ENCODE data around the gene PDE4D. TPM values are rescaled to one million over a fixed set of nuclear protein-coding genes. Genes with fewer than 3 reads are reported as not detected.

The PDE4D gene
- total RNA-seq, 1 experiment from 2014 or later = 2.4 TPM

DNA sequence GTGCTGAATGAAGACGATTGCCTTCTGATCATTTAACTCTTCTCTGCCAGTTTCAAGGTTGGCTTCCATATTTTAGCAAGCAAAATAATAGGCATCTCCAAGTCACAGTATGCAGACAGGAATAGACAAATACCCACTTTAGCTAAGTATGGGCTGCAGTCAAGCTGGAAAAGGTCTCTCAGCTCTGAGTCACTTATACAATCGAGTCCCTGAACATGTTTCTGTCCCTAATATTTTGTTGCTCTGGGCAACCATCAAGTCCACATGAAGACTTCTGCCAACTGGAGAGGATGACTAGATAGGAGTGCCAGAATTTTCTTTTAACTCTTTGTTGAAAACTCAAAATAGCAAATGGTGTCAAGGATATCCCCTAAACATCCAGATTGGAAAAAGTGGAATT is 735.4 kb downstream of the PDE4D start:
- H3K9me3 ChIP-seq (ENCODE audit: control insufficient read depth, insufficient read depth, low read depth, low read length) = no peaks in the 10 kb centered on the region
- intact Hi-C loops (cut with micrococcal nuclease; ENCODE audit: unreplicated experiment) = no loop called here
- H3K27ac ChIP-seq (ENCODE audit: low read length) = no peak overlapping the region
- no peak for TF ChIP-seq TCF7L2 (IDR thresholded peaks at IDR 0.05; ENCODE audit: low read depth, low read length)
- no peak for DNase-seq (ENCODE audit: low read depth, low spot score)
- no peaks in the 10 kb centered on the region for H3K4me1 ChIP-seq (ENCODE audit: control insufficient read depth, insufficient read depth, low read length)
- no peaks in the 10 kb centered on the region for H3K36me3 ChIP-seq (ENCODE audit: control insufficient read depth, insufficient read depth, low read length)
- ChIA-PET POLR2A (no interaction called here), CTCF (no interaction called here)
- H3K27me3 ChIP-seq (ENCODE audit: control insufficient read depth, insufficient read depth, low read length) = no peaks in the 10 kb centered on the region
- no TSS peak for BruUV-seq (replicated peaks)
- no peak overlapping the region for H3K4me3 ChIP-seq (ENCODE audit: low read depth in 2 of 2, low read length in 2 of 2)
- ATAC-seq = no peak
- in situ Hi-C loops (cut with HindIII; ENCODE audit: low pct_unique_long_range_greater_than_20kb, low sequenced_read_pairs) = no loop called here

- POLR2A ChIA-PET = no interaction called here
- intact Hi-C loops (cut with micrococcal nuclease; ENCODE audit: unreplicated experiment) = no loop called here
Observed at GRCh38 chr5:59157068-59157467, 736.5 kb downstream of the PDE4D start.

DNA sequence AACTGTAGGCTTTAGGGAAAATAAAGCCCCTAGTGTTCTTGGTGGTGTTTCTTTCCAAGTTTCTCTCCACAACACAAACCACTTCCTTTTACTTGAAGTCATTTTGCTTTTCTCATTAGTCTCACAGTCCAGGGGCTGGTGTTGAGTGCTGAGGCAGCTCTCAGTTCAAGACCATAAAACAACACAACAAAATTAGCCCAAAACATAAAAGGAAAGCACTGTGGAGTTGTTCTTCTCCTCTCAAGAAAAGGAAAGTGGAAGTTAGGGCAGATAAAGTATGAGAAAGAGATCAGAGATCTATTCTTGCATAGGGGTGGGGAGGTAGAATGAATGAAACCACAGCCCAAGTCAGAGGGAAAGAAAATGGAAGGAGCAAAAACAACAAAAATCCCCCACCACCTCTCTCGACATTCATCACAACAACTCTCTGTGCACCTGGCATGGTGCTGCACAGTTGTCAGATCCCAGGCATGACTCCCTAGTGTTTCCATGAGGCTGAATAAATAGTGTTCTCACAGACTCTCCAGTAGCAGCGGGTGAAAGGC is 740.8 kb downstream of the PDE4D start:
- H3K9me3 ChIP-seq (ENCODE audit: control insufficient read depth, insufficient read depth, low read depth, low read length) = no peaks in the 10 kb centered on the region
- H3K27me3 ChIP-seq (ENCODE audit: control insufficient read depth, insufficient read depth, low read length) = no peaks in the 10 kb centered on the region
- no peak overlapping the region for H3K27ac ChIP-seq (ENCODE audit: low read length)
- ChIA-PET CTCF (no interaction called here), POLR2A (no interaction called here)
- no peak overlapping the region for H3K4me3 ChIP-seq (ENCODE audit: low read depth in 2 of 2, low read length in 2 of 2)
- TF ChIP-seq SIN3A (IDR thresholded peaks at IDR 0.05; ENCODE audit: borderline replicate concordance, insufficient read depth, low read depth, low read length) = no peak
- no peak for TF ChIP-seq TCF7L2 (IDR thresholded peaks at IDR 0.05; ENCODE audit: low read depth, low read length)
- TF ChIP-seq, protein P1, sequence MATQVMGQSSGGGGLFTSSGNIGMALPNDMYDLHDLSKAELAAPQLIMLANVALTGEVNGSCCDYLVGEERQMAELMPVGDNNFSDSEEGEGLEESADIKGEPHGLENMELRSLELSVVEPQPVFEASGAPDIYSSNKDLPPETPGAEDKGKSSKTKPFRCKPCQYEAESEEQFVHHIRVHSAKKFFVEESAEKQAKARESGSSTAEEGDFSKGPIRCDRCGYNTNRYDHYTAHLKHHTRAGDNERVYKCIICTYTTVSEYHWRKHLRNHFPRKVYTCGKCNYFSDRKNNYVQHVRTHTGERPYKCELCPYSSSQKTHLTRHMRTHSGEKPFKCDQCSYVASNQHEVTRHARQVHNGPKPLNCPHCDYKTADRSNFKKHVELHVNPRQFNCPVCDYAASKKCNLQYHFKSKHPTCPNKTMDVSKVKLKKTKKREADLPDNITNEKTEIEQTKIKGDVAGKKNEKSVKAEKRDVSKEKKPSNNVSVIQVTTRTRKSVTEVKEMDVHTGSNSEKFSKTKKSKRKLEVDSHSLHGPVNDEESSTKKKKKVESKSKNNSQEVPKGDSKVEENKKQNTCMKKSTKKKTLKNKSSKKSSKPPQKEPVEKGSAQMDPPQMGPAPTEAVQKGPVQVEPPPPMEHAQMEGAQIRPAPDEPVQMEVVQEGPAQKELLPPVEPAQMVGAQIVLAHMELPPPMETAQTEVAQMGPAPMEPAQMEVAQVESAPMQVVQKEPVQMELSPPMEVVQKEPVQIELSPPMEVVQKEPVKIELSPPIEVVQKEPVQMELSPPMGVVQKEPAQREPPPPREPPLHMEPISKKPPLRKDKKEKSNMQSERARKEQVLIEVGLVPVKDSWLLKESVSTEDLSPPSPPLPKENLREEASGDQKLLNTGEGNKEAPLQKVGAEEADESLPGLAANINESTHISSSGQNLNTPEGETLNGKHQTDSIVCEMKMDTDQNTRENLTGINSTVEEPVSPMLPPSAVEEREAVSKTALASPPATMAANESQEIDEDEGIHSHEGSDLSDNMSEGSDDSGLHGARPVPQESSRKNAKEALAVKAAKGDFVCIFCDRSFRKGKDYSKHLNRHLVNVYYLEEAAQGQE (IDR thresholded peaks at IDR 0.05; ENCODE audit: insufficient read depth in 1 of 2, low read depth in 2 of 2, low read length in 1 of 2) = no peak
- no peak for TF ChIP-seq POLR2AphosphoS5 (IDR thresholded peaks at IDR 0.05; ENCODE audit: low read depth, low read length)
- TF ChIP-seq, protein P2, sequence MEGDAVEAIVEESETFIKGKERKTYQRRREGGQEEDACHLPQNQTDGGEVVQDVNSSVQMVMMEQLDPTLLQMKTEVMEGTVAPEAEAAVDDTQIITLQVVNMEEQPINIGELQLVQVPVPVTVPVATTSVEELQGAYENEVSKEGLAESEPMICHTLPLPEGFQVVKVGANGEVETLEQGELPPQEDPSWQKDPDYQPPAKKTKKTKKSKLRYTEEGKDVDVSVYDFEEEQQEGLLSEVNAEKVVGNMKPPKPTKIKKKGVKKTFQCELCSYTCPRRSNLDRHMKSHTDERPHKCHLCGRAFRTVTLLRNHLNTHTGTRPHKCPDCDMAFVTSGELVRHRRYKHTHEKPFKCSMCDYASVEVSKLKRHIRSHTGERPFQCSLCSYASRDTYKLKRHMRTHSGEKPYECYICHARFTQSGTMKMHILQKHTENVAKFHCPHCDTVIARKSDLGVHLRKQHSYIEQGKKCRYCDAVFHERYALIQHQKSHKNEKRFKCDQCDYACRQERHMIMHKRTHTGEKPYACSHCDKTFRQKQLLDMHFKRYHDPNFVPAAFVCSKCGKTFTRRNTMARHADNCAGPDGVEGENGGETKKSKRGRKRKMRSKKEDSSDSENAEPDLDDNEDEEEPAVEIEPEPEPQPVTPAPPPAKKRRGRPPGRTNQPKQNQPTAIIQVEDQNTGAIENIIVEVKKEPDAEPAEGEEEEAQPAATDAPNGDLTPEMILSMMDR (IDR thresholded peaks at IDR 0.05) = no peak
- intact Hi-C loops (cut with micrococcal nuclease; ENCODE audit: unreplicated experiment) = no loop called here
- no peaks in the 10 kb centered on the region for H3K36me3 ChIP-seq (ENCODE audit: control insufficient read depth, insufficient read depth, low read length)
- no TSS peak for BruUV-seq (replicated peaks)
- in situ Hi-C loops (cut with HindIII; ENCODE audit: low pct_unique_long_range_greater_than_20kb, low sequenced_read_pairs) = no loop called here
- DNase-seq (ENCODE audit: low read depth, low spot score) (no peak), ATAC-seq (no peak)
- H3K4me1 ChIP-seq (ENCODE audit: control insufficient read depth, insufficient read depth, low read length) = no peaks in the 10 kb centered on the region

More at GRCh38 chr5:59157068-59157467, 736.5 kb downstream of the PDE4D start:
- no peaks in the 10 kb centered on the region for H3K4me1 ChIP-seq (ENCODE audit: control insufficient read depth, insufficient read depth, low read length)
- in situ Hi-C loops (cut with HindIII; ENCODE audit: low pct_unique_long_range_greater_than_20kb, low sequenced_read_pairs) = no loop called here
- no peak overlapping the region for H3K27ac ChIP-seq (ENCODE audit: low read length)
- no peaks in the 10 kb centered on the region for H3K9me3 ChIP-seq (ENCODE audit: control insufficient read depth, insufficient read depth, low read depth, low read length)
- no peaks in the 10 kb centered on the region for H3K36me3 ChIP-seq (ENCODE audit: control insufficient read depth, insufficient read depth, low read length)
- no TSS peak for BruUV-seq (replicated peaks)
- TF ChIP-seq, protein P1 (IDR thresholded peaks at IDR 0.05; ENCODE audit: insufficient read depth in 1 of 2, low read depth in 2 of 2, low read length in 1 of 2) = no peak
- TF ChIP-seq POLR2AphosphoS5 (IDR thresholded peaks at IDR 0.05; ENCODE audit: low read depth, low read length) (no peak), SIN3A (IDR thresholded peaks at IDR 0.05; ENCODE audit: borderline replicate concordance, insufficient read depth, low read depth, low read length) (no peak), TCF7L2 (IDR thresholded peaks at IDR 0.05; ENCODE audit: low read depth, low read length) (no peak)
- TF ChIP-seq, protein P2 (IDR thresholded peaks at IDR 0.05) = no peak
- DNase-seq (ENCODE audit: low read depth, low spot score) = no peak
- ATAC-seq = no peak
- no peak overlapping the region for H3K4me3 ChIP-seq (ENCODE audit: low read depth in 2 of 2, low read length in 2 of 2)
- H3K27me3 ChIP-seq (ENCODE audit: control insufficient read depth, insufficient read depth, low read length) = no peaks in the 10 kb centered on the region
- CTCF ChIA-PET = no interaction called here
